ENCODE data around the gene ICAM3.
"Not testable (repeated sequence)": the region's sequence is repeated elsewhere in the genome, so short reads cannot be mapped to it uniquely, and the experiment has no call there.

ICAM3 gene, protein sequence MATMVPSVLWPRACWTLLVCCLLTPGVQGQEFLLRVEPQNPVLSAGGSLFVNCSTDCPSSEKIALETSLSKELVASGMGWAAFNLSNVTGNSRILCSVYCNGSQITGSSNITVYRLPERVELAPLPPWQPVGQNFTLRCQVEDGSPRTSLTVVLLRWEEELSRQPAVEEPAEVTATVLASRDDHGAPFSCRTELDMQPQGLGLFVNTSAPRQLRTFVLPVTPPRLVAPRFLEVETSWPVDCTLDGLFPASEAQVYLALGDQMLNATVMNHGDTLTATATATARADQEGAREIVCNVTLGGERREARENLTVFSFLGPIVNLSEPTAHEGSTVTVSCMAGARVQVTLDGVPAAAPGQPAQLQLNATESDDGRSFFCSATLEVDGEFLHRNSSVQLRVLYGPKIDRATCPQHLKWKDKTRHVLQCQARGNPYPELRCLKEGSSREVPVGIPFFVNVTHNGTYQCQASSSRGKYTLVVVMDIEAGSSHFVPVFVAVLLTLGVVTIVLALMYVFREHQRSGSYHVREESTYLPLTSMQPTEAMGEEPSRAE

DNA sequence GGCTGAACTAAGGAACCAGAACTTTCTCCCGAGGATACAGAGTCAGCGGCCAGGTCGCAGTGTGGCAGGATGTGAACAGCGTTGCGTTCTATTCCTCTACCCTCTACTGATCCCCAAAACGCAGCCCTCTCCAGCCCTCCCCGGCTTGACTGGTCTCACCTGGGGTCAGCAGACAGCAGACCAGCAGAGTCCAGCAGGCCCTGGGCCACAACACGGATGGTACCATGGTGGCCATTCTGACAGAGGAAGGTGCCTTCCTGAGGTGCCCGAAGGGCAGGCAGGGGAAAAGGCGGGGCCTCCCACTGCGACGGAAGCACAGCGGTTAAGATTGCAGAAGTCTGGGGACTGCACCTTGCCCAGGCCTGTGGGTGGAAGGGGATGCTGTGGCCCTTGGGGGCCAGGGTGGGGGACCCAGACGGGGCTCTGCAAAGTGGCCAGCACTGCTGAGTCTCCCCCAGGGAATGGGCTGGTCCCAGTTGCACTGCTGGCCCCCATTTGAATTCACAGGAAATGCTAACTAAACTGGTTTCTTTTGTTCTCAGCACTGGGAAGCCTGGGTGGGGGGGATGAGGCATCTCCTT lies at the start of gene ICAM3:
ICAM3 (minus strand) TSS at position 245 of the 581 bp plus-strand sequence; CDS start at position 235, 10 bp downstream.
- DNase-seq (ENCODE audit: low spot score): no peak

DNA sequence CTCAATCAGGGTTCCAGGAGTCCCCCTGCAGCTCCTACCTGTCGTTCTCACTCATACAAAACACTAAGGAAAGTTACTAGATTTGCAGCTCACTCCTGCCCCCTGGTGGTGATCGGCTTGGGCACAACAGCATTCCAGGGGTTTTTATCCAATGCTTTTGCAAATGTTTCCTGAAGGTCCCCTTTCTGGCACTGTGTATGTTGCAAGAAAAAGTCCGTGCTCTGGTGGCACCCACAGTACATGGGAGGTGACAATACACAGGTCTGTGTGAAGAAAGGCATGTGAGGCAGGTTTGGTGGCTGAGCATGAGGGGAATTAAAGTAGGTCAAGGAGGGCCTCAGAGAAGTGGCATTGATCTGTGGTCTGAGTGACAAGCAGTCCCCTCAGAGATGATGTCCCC lies 49.5 kb upstream of the ICAM3 start:
- DNase-seq (ENCODE audit: low spot score): peak; percentile 70

DNA sequence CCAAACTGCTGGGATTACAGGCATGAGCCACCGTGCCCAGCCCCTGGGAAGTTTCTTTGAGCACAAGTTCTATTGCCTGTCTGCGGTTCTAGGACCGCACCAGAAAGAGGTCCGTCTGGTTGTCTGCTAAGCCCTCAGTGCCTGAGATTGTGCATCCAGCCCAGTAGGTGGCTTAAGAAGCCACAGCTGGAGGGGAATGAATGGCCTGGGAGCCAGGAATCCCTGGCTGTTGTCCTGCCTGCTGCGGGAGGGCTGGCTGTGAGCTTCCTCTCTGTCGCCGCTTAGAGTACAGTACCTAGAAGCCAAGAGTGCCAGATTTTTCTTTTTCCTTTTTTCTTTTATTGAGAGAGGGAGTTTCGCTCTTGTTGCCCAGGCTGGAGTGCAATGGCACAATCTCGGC lies 45.2 kb upstream of the ICAM3 start:
- no peak for DNase-seq (ENCODE audit: low spot score)

DNA sequence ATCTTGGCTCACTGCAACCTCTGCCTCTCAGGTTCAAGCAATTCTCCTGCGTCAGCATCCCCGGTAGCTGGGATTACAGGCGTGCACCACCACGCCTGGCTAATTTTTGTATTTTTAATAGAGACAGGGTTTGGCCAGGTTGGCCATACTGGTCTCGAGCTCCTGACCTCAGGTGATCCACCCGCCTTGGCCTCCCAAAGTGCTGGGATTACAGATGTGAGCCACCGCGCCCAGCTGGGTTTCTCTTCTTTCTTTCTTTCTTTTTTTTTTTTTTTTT lies 43.7 kb upstream of the ICAM3 start:
- DNase-seq (ENCODE audit: low spot score): not testable (repeated sequence)

DNA sequence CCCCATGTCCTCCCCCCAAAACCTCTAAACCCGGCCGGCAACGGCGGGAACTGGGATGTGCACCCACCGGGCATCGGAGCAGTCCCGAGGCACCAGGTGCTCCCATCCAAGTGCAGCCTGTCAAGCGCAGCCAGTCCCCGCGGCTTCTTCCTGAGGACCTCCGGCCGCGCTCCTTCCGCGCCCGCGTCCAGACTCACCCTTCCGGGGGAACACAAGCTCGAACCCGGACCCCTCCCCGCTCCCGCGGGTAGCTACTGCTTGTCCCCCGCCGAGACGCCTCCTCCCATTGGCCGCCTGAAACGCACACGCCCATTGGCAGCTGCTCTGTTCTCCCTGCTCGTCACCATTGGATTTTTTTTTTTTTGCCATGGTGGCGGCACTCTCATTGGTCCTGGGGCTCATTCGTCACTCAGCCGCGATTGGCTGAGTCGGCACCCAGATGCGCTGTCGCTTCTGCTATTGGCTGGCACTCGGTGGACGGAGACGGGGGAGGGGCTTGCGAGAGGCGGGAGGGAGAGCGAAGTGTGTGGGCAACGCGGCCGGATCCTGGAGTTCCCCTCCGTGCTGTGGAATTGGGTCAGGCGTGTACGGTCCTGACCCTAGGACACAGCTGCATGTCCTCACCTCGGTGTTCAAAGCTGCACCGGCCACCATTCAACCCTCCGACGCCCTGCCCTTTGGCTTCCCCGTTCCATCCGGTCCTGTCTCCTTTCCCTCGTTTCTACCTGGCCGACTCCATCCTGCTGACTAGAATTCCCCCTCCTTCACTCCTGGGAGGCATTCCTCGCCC lies 41.1 kb upstream of the ICAM3 start, which contains the start of gene TYK2:
TYK2 (minus strand) TSS at position 260 of the 790 bp plus-strand sequence. CDS start 2,166 bp downstream, outside the sequence.
- peak; percentile 100 for DNase-seq (ENCODE audit: low spot score)

DNA sequence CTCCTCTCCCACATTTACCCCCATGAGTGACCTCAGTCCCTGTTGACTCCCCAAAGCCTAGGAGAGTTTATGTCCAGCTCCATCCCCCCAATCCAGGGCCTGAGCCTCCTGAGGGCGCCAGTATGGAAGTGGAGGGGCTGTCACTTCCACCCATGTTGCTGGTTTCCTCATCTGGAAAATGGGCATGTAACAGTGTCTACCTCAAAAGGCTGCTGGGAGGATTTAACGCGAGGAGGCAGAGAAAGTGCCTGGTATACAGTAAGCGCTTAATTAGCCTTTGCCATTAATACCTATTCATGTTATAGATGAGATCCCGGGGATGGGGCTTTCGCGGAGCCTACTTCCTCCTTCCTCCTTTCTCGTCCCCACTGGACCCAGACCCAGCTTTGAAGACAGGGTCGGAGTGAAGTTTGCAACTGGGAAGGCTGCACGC lies 40.5 kb upstream of the ICAM3 start:
- DNase-seq (ENCODE audit: low spot score): no peak

DNA sequence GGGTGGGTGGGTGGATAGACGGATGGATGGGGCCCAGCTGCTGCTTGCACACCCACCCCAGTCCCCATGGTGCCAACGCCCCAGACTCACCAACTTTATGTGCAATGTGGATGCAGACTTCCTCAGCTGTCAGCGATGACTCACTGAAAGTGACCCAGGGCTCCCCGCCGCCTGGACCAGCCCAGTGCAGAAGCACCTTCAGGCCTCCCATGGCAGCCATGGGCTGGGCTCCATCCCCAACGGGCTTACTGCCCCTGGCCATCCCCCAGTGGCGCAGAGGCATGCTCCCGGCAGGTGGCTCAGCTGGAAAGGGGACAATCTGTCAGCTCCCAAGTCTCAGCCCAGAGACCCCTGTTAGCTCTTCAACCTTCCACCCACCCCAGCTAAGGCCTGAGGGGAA lies 38.7 kb upstream of the ICAM3 start:
- DNase-seq (ENCODE audit: low spot score): no peak

DNA sequence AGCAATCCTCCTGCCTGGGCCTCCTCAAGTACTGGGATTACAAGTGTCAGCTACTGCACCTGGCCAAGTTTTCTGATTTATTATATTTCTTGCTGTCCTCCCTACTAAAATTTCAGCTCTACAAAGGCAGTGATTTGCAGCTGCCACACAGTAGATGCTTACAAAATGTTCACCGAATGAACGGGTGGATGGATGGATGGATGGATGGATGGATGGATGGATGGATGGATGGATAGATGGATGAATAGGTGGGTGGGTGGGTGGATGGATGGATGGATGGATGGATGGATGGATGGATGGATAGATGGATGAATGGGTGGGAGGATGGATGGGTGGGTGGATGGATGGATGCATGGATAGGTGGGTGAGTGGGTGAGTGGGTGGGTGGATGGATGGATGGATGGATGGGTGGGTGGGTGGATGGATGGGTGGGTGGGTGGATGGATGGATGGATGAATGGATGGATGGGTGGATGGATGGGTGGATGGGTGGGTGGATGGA lies 37.8 kb upstream of the ICAM3 start:
- DNase-seq (ENCODE audit: low spot score): not testable (repeated sequence)

DNA sequence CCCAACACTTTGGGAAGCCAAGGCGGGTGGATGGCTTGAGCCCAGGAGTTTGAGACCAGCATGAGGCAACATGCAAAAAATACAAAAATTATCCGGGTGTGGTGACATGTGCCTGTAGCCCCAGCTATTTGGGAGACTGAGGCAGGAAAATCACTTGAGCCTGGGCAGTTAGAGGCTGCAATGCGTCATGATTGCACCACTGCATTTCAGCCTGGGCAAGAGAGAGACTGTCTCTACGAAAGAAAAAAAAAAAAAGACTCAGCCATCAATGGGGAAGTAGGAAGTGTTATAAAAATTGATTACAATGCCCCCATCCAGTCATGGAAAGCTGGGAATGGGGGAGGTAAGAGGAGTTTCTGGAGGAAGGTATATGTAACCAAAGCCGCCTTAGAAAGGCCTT lies 35.5 kb upstream of the ICAM3 start:
- no peak for DNase-seq (ENCODE audit: low spot score)

DNA sequence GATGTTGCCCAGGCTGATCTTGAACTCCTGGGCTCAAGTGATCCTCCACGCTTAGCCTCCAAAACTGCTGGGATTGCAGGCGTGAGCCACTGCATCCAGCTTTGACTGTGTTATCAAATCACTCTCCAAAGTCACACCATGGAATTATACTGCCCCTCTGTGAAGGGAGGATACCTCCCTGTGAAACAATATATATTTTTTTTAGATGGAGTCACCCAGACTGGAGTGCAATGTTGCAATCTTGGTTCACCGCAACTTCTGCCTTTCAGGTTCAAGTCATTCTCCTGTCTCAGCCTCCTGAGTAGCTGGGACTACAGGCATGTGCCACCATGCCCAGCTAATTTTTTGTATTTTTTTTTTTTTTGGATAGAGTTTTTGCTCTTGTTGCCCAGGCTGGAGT lies 33.3 kb upstream of the ICAM3 start:
- no peak for DNase-seq (ENCODE audit: low spot score)

DNA sequence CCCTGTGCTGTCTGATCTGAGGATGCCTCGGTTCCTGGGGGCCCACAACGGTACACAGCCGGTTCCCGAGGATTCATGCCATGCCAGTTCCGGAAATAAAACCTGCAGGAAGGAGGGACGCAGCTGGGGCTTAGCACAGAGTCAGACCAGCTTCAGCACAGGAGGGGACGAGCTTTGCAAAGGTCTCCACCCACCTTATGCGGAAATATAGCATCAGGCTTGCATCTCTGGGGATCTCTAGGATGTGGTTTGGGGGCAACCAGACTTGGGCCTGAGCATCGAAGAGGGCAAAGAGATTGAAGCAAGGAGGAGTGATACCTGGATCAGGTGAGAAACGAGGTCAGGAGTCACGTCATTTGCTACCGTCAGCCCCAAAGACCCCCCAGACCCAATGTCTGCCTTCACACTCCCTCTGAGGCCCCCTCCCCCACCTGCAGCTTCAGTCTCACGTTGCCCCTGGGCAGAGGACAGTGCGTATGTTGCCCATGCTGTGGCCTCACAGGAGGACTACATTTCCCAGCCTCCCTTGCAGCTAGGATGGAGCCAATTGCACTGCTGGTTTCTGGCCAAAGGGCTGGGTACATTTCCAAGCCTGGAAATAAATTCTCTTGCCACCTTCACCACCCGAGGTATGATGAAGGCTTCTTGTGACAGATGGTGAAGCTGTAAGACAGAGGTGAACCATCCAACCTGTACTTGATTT lies 28.8 kb upstream of the ICAM3 start:
- no peak for DNase-seq (ENCODE audit: low spot score)

DNA sequence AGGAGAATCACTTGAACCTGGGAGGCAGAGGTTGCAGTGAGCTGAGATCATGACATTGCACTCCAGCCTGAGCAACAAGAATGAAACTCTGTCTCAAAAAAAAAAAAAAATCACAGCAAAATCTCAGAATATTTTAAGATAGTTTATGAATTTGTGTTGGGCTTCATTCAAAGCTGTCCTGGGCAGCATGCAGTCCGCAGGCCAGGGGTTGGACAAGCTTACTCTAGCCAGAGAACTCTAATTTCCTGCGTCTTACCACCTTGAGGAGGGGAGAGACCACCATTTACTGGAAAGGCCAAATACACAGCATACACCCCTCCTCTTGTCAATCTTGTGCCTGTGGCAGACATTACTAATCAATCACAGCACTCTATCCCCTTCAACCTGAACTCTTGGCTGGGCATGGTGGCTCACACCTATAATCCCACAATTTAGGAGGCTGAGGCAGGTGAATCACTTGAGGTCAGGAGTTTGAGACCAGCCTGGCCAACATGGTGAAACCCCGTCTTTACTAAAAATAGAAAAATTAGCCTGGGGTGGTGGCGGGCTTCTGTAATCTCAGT lies 27.6 kb upstream of the ICAM3 start:
- DNase-seq (ENCODE audit: low spot score): not testable (repeated sequence)

DNA sequence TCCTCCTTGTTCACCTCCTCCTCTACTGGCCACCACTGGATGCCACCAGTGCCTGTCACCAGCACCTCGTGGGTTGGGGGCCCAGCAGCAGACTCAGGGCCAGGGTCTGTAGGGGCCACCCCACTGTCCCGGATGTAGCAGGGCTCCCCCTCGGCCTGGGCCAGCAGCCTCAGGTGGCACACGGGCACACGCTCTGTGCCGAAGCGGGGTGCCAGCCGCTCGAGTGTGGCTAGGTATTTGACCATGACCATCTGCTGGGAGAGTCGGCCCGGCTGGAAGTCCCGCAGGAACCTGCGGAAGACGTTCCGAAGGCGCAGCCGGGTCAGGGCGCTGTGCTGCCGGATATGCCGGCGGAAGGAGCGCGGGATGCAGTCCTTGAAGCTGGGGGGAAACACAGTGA lies 26.1 kb upstream of the ICAM3 start:
- no peak for DNase-seq (ENCODE audit: low spot score)

DNA sequence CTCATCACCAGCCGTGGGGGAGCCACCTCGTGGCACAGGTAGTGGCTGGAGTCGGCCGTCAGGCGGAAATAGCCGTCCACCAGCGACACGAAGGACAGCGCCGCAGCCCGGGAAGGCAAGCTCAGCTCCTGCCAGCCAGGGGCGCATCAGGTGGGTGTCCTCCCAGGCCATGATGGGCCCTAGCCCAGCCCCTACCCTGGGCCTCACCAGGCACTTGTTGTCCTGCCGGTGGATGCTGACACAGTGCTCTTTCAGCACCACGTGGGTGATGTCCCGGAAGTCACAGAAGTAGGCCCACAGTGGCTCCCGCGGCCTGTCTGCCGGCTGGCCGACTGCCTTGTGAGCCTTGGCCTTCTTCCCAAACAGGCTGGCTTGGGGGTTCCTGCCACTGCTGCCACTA lies 25.2 kb upstream of the ICAM3 start:
- no peak for DNase-seq (ENCODE audit: low spot score)

DNA sequence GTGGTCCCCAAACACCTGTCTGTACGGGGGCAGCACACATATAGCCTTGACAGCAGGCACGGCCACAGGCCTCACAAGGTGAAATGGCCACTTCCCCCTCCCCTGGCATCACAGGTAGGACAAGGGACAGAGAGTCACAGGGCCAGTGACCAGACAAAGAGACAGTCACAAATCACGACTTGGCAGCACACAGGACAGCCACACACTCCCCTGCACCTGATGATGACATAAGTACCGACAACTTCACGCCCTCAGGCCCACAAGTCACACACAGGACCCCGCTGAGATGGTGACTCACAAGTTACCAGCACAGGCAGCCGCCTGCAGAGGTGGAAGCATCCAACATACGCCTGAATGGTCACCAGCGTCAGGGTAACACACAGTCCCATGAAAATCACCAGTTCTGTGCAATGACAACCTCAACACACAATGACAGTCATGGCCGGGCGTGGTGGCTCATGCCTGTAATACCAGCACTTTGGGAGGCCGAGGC lies 24.4 kb upstream of the ICAM3 start:
- no peak for DNase-seq (ENCODE audit: low spot score)

DNA sequence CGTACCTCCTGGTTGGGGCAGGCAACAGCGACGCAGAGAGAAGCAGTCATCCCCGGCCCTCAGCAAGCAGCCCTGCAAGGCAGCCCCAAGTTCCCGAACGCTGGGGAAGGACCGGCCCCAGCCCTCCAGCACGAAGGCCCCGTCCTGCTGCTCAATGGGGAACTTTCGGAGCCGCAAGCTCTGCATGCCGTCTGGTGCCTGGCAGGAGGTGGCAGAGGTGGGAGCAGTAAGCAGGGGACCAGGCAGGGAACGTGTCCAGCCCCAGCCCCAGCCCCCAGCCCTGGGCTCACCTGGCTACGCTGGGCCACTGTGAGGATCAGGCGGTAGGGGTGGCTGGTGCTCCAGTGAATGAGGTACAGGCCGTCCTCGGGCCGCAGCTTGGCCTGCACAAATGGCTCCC lies 22.8 kb upstream of the ICAM3 start:
- DNase-seq (ENCODE audit: low spot score): no peak

DNA sequence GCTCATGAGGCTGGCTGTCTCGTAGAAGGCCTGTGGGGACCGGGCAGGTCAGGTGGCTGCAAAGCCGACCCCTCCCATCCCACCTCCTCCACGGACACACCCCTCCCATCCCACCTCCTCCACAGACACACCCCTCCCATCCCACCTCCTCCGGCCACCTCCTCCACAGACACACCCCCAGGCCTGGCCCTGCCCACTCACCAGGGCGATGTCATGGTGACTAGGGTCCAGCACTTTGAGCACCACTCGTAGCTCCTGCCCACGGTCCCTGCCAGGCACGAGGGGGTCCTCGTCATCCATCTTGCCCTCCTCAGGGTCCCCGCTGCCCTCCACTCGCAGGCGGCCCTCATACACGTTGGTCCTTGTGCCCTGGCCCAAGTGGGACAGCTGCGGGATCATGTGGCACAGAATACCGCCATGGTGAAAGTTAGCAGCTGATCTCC lies 22.2 kb upstream of the ICAM3 start:
- DNase-seq (ENCODE audit: low spot score): no peak

DNA sequence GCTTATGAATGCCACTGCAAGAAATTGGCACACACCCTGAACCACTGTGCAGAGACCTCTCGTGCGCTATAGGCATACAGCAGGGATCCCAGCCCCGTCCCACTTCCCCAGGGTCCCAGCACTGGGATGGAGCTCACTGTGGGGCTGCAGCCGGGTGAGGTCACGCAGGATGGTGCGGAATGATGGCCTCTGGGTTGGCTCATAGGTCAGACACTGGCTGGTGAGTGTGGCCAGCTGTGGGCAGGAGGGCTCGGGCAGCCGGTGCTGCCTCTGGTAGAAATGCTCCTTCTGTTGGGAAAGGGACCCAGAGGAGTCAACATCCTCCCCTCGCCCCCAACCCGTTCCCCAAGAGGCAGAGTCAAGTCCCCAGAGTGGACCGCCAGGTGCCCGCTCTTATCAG lies 17.0 kb upstream of the ICAM3 start:
- DNase-seq (ENCODE audit: low spot score): no peak

DNA sequence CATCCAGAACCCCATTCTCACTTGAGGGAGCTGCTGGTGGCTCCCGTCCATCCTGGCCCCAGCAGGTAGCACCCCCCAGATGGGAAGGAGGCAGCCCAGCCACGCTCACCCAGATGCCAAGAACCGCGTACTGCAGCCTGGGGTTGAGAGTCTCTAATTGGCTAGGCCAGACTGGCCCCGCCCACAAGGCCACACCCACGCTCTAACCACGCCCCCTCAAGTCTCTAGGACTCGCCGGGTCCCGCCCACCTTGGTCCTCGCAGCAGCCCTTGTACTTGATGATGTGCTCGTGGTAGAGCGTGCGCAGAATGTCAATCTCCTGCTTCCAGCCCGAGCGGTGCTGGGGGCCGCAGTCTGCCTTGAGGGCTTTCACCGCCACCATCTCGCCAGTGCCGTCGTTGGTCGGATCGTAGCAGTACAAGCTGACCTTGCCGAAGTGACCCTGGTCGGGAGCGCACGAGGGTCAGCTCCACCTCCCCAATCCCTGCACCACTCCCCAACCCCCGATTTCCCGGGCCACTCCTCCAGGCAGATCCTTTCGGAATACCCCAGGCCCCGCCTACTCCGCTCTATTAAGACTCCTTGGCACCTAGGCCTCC lies 14.5 kb upstream of the ICAM3 start:
- DNase-seq (ENCODE audit: low spot score): no peak

DNA sequence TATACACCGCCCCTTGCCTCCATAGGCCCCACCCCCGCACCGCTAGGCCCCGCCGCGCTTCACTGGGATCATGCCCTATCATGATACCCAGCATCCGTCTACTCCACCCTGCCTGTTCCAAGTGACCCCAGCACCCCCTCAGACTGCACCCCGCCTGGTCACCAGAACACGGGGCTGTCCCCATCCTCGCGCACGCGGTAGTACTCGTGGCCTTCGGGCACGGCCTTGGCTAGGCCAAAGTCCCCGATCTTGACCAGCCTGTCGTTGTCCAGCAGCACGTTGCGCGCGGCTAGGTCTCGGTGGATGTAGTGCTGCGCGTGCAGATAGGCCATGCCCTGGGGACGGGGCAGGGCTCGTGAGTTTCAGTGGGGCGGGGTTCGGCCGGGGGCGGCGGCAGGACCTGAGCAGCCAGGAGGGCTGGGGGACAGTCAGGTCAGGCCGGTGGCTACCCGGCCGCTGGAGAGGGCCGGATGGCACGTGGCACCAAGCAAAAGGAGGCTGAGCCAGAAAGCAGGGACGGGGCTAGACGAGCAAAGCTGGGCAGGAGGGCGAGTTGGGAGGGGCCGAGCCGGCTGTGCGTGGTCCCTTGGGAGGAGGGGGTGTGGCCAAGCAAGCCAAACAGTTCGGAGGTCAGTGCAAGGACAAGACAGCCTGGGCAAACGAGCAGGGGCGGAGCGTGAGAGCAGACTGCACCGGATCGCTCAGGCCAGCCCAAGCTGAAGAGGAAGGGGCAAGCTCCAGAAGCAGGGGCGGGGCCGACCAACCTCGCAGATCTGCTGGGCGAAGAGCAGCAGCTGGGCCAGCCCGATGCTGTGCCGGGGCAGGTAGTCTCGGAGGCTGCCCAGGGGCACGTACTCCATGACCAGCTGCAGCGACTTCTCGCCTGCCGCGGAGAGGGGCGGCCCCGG lies 13.6 kb upstream of the ICAM3 start:
- DNase-seq (ENCODE audit: low spot score): no peak
